GF-D8 (cell line): ENCODE measurements around the gene CEP89.
"Not testable (repeated sequence)": the region's sequence is repeated elsewhere in the genome, so short reads cannot be mapped to it uniquely, and the experiment has no call there.

Experiments
- DNase-seq: peaks from one replicate; lab custom pipeline; 2025; lab: John Stamatoyannopoulos, UW

CEP89 gene

DNA sequence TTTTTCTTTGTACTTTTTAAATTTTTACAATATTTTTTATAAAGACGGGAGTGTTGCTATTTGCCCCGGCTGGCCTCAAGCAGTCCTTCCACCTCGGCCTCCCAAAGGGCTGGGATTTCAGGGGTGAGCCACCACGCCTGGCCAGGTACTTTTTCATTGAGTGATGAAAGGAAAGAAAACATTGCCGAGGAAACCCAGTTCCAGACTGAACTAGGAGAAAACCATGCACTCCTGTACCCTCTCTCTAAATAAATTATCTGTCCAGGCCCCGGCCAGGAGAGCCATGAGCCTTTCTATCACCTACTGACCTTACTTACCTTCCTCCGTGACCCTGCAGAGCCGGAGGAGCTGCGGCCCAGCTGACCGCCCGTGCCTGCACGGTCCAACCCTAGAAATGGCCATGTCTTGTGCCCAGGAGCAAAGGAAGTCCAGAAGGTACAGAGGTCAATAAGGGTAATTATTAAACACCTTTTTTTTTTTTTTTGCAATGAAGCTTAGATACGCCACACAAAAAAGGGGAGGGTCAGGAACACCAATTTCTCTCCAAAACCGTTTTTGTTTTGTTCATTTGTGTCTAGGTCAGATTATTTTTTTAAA is 102.3 kb downstream of the CEP89 start, which contains the start of gene SLC7A9:
Gene SLC7A9, minus strand, starts transcription at position 399 of the 597 bp plus-strand sequence. CDS start 1,233 bp downstream, outside the sequence.
- DNase-seq, result no peak

DNA sequence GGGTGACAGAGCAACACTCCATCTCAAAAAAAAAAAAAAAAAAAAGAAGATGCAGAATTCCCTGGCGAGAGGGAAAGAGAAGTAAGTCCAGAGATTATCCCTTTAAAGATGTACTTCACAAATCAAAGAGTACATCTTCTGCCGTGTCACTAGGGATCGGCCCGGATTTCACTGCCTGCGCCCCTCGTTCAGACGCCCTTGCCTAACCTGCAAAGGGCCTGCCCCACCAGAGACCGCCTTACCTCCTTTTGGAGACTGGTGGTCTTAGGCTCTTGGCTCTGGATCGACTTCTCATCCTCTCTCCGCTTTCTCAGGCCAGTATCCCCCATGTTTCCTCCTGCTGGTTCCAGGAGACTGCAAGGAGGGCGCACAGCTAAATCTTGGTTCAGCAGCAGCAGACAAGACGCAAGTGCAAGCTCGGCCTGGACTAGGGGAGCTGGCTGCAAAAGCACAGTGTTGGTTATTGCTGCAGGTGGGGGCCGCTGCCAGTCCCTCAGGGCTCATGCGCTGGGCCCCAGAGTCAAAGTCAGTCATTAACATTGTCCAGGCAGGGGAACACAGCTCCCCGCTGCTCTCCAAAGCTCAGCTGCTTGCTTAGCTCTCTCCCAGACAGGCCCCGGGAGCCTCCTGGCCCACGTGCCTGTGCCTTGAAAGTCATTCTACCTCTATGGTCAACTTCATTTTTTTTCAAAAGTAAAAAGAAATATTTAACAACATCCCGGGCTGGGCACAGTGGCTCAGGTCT is 103.4 kb downstream of the CEP89 start:
- DNase-seq, result no peak

DNA sequence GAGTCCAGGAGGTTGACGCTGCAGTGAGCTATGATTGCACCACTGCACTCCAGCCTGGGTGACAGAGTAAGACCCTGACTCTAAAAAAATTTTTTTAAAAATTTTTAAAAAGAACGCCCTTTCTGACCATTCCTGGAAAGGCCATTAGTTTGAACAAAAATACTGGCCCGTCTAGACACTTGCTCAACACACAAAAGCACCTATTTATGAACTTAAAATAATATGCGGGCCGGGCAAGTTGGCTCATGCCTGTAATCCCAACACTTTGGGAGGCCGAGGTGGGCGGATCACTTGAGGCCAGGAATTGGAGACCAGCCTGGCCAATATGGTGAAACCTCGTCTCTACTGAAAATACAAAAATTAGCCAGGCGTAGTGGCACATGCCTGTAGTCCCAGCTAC is 104.3 kb downstream of the CEP89 start:
- DNase-seq, result not testable (repeated sequence)

DNA sequence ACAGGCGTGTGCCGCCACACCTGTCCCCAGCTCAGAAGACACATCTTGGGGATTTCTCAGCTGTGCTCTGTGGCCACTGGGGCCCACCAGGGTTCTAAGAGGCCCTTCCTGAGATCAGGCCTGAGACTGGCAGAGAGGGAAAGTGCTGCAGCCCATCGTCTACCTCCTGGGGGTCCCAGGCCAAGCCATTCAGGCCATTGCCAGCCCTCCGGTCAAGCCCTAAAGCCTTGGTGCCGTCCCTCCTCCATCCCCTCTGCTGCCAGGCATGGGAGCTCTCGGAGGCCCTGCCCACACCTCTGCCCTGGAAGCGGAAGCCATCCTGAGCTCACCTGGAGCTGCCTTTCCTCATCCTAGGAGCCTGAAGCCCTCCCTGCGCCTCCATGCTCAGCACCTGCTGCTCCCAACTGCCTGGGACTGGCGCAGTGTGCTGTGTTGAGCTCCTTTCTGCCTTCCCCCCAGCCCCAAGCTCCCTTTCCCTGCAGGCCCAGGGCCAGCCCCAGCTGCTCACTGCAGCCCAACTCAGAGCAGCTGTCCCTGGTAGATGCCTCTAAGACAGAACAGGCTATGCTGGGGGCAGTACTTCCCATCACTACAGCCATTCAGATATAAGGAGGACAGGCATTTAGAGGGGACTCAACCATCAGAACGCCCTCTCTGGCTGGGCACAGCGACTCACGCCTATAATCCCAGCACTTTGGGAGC is 105.0 kb downstream of the CEP89 start:
- no peak for DNase-seq

DNA sequence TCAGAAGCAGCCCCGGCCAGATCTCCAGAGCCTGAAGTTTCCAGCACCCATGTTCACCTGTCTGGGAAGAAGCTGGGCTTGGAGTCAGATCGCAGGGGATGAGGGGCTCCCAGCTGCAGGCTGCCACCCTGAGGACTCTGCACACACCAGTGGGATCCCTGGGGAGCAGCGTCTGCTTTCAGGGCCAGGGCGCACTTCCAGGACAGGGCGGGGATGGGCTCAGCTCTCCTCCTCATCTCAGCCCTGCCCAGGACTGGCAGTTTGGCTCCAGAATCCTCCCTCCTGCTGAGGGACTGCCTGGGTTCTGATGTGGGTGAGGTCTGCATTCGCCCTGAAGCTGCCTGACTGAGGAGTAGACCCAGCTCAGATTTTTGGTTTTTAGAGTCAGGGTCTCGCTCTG is 105.7 kb downstream of the CEP89 start:
- no peak for DNase-seq

DNA sequence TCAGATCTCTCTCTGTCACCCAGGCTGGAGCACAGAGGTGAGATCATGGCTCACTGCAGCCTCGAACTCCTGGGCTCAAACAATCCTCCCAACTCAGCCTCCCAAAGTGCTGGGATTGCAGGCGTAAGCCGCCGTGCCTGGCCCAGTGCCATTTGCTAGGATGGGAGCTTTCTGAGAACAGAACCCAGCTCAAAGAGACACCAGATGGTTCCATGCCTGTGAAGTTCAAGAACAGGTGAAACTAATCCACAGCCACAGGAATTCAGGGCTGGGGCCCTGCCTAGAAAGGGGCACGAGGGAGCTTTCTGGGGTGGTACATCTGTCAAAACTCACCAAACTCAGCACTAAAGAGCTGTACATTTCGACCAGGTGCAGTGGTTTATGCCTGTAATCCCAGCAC is 106.4 kb downstream of the CEP89 start:
- DNase-seq, result no peak

DNA sequence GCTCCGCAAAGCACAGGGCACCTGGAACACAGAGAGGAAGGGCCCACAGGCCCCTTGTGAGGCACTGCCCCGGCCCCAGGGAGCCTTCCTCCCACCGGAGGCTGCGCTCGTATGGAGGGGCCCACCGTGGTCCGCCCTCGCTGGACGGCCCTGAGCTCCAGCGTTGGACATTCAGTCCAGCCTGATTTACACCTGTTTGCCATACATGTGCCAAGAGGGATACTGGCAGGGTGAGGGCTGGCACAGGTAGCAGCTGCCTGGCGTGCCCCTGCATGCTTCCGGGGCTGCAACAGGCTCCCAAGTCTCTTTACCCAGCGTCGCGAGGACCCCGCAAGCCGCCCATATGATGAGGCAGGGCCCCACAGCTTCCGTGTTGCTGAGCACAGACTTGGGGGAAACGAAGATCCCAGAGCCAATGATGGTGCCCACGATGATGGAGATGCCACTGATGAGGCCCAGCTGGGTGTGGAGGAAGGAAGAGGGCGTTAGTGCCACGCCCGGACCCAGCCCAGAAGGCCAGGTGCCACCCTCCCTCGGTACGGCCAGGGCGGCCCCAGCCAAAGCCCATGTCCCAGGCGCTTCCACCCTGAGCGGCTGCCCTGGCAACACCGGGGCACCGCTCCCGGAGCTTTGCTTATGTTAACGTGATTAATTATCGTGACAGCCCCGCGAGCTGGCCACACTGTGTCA is 107.3 kb downstream of the CEP89 start:
- no peak for DNase-seq

DNA sequence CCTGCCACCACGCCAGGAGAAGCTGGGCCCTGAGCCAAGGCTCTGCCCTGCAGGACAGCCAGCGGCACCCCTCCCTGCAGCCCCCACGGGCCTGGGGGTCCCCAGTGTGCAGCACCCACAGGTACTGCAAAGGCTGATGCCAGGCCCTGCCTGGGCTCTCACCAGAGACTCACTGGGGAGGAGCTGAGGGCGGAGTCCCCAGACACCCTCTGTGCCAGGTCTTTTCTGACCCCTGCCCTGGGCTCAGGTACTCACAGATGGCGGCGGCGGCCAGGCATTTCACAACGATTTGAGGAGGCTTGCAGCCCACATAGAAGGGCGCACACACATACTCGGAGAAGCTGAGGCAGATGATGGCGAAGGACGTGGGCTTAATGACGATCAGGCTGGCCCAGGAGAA is 107.9 kb downstream of the CEP89 start:
- DNase-seq, result no peak

DNA sequence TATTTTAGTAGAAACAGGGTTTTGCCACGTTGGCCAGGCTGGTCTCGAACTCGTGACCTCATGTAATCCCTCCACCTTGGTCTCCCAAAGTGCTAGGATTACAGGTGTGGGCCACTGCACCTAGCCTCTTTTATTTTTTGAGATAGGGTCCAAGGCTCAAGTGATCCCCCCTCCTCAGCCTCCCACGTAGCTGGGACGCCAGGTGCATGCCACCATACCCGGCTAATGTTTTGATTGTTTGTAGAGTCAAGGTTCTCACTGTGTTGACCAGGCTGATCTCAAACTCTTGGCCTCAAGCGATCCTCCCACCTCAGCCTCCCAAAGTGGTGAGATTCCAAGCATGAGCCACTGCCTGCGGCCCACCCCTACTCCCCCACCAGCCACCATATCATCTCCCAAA is 108.5 kb downstream of the CEP89 start:
- DNase-seq, result no peak

DNA sequence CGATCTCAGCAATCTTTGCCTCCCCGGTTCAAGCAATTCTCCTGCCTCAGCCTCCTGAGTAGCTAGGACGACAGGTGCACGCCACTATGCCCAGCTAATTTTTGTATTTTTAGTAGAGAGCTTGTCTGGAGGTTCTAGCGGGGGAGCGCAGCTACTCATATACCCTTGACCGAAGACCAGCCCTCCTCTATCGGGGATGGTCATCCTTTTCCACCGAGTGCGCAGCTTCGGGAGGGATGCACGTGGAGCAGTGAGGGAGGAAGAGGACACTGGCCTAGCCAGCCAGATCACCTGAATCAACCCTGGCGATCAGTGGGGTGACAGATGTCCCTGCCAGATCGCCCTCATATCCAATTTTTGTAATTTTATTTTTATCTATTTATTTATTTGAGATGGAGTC is 109.0 kb downstream of the CEP89 start:
- no peak for DNase-seq

DNA sequence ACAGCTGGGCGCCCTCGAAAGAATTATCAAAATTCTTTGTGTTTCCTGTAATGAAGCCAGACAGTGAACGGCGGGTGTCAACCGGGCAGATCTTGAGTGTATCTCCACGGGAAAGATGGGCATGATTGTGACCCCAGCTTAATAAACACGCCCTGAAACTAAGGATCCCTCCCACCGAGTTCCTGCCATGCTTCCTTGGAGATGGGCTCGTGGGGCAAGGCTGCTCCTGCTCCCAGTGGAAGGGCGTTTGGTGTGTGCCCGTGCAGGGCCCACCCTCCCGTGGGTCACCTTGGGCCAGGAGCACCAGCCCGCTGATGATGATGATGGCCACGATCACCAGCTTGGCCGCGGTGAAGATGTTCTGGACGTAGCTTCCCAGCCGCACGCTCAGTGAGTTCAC is 109.6 kb downstream of the CEP89 start:
- DNase-seq, result no peak

DNA sequence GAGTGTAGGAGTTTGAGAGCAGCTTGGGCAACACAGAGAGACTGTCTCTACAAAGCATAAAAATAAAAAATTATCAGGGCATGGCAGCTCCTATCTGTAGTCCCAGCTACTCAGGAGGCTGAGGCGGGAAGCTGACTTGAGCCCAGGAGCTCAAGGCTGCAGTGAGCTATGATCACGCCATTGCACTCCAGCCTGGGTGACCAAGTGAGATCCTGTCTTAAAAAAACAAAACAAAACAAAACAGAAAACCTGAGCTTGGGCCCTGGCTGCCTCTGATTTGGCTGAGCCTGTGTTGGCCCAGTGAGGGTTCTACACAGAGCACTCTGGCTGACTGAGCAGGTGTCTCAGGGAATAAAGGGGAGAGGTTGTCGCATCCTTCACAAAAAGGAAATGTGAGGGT is 110.2 kb downstream of the CEP89 start:
- no peak for DNase-seq

DNA sequence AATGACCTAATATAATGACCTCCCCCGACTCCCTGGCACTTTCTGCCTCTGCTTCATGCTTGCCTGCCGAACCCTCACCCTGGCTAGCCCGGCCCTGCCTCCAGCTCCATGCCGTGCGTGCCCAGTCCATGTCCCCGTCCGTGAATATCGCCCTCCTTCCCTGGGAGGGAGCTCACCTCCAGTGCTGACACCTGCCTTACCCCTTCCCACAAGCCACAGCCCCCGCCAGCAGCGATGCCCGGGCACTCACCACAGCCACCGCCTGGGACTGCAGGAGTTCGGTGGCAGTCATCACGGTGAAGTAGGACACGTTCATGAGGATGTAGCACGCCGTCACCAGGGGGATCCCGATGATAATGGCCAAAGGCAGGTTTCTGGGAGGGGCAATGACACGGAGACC is 112.2 kb downstream of the CEP89 start:
- DNase-seq, result no peak

DNA sequence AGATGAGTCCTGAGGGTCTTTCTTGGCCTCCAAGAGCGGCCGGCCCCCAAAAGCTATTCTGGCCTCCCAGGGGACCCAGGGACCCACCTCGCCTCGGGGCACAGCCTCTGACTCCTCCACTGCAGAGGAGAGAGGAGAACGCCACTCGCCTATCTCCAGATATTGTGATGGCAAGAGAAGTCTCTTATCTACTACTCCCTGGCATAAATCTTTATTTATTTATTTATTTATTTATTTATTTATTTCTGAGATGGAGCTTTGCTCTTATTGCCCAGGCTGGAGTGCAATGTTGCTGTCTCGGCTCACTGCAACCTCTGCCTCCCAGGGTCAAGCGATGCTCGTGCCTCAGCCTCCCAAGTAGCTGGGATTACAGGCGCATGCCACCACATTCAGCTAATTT is 113.2 kb downstream of the CEP89 start:
- DNase-seq, result no peak

DNA sequence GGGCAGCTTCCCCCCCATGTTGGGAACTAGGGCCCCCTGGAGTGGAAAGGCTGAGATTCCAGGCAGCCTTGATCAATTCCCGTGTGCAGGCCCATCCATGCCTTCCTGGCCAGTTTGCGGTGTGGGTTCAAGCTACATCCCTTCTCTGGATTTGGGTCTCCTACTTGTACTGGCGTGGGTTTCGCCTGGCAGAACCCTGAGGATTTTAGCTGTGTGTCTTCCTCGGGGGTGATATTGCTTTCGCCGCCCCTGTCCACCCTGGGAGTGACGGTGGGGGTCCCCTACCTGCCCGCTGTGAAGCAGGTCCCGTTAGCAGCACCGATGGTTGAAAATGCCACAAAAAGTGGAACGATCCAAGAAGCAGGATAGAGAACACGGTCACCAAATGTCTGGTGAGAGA is 113.6 kb downstream of the CEP89 start:
- no peak for DNase-seq

DNA sequence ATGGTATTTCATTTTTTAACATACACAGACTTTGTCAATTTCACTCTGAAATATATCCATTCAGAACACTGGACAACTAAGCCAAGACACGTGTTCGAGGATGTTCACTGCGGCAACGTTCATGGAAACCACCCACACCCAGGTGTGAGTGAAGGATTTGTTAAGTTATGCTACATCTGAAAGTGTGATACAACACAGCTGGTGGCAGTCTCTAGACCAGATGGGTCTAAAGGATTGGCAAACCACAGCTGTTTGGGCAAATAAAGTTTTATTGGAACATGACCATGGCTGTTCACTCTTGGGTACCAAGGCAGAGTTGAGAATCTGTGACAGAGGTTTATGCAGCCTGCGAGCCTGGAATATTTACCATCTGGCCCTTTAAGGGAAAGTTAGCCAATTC is 114.2 kb downstream of the CEP89 start:
- DNase-seq, result no peak

DNA sequence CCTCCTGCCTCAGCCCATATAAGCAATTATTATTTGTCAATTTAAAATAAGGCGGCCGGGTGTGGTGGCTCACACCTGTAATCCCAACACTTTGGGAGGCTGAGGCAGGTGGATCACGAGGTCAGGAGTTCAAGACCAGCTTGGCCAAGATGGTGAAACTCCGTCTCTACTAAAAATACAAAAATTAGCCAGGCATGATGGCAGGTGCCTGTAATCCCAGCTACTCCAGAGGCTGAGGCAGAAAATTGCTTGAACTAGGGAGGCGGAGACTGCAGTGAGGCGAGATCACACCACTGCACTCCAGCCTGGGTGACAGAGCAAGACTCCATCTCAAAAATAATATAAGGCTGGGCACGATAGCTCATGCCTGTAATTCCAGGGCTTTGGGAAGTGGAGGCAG is 114.9 kb downstream of the CEP89 start:
- not testable (repeated sequence) for DNase-seq

DNA sequence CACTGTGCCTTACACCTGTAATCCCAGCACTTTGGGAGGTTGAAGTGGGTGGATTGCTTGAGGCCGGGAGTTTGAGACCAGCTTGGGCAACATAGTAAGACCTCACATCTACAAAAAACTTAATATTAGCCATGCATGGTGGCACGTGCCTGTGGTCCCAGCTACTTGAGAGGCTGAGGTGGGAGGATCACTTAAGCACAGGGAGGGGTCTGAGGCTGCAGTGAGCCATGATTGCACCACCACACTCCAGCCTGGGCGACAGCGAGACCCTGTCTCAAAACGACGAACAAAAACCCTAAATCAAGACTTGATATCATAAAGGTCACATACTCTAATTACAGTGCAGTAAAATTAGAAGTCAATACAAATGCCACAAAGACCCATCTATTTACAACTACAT is 119.5 kb downstream of the CEP89 start:
- no peak for DNase-seq

DNA sequence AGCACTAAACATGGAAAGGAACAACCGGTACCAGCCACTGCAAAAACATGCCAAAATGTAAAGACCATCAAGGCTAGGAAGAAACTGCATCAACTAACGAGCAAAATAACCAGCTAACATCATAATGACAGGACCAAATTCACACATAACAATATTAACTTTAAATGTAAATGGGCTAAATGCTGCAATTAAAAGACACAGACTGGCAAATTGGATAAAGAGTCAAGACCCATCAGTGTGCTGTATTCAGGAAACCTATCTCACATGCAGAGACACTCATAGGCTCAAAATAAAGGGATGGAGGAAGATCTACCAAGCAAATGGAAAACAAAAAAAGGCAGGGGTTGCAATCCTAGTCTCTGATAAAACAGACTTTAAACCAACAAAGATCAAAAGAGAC is 123.7 kb downstream of the CEP89 start:
- DNase-seq, result not testable (repeated sequence)

DNA sequence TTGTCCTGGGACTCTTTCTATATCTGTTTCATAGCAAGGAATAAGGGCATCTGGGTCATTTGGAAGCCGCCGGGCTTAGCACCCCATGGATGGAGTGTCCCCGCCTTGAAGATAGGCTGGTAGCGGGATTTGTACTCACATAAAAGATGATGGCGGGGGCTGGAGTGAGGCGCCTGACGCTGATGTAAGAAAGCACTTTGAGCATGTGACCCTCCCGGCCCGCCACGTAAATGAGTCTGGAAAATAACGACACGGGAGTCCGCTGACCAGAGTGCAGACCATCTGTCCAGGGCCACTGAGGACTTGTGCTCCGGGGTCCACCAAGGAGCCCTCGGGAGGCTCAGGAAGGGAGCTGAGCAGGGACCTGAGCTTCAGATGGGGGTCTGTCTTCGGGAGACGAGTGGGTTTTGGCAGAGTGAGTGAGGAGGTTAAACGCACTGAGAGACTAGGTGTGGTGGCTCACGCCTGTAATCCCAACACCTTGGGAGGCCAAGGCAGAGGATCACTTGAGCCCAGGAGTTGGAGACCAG is 128.0 kb downstream of the CEP89 start:
- DNase-seq, result no peak

DNA sequence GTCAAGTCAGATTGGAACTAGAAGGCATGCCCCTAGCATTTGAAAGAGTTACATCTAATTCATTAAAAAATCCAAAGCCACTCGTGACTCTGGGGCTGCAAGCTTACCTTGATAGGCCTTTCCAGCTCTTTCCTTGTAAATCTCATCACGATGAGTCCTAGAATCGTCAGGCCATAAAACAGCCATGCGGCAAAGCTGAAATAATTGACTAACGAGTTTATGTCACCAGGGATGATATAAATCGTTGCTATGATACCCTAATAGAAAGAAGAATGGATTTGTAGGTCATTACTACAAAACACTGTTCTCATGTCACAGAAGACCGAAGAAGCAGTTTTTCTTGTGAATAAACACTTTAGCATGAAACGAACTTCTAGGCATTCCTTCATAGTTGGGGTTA is 129.7 kb downstream of the CEP89 start:
- DNase-seq, result no peak

DNA sequence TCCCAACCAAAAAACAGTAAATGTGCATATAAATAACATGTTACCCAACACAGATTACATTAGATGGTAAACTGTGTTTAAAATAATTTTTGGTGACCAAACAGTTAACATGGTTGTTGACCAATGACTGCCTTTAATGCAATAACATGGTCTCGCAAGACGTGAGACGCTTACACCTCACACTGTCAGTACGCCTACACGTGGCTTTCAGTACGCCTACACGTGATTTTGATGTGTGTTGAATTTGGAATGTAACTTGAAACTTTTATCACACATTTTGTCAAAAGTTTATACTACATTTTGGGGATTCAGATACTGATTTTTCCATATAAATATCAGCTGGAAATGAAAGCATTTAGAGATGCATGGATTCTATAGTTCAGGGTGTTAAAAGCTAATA is 134.2 kb downstream of the CEP89 start:
- no peak for DNase-seq
